Measurements from ENCODE around the gene ICAM2.
"Not testable (repeated sequence)": the region's sequence is repeated elsewhere in the genome, so short reads cannot be mapped to it uniquely, and the experiment has no call there.

ICAM2 gene

DNA sequence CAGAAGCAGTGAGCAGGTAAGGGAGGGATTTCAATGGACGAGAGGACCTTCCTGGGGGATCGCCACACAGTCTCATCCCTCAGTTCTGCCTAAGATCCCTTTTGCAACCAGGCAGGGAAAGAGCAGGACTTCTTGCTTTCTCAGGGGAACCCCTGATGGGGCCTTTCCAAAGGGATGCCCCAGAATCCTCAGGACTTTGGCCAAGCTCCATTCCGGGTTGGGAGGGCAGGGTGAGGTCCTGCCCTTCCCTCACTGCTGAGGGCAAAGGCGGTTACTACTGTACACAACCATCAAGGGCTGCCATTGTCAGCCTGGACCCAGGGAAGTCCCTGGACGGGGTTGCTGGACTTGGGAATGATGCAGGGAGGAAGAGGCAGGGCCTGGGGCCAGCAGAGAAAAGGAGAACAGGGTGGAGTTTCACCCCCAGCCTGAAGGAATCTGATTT, 12.6 kb downstream of the ICAM2 start:
- peaks cover 63% of the 10 kb centered on the region for H3K79me2 ChIP-seq (ENCODE audit: insufficient read depth, low read length)
- TF ChIP-seq, protein P1, sequence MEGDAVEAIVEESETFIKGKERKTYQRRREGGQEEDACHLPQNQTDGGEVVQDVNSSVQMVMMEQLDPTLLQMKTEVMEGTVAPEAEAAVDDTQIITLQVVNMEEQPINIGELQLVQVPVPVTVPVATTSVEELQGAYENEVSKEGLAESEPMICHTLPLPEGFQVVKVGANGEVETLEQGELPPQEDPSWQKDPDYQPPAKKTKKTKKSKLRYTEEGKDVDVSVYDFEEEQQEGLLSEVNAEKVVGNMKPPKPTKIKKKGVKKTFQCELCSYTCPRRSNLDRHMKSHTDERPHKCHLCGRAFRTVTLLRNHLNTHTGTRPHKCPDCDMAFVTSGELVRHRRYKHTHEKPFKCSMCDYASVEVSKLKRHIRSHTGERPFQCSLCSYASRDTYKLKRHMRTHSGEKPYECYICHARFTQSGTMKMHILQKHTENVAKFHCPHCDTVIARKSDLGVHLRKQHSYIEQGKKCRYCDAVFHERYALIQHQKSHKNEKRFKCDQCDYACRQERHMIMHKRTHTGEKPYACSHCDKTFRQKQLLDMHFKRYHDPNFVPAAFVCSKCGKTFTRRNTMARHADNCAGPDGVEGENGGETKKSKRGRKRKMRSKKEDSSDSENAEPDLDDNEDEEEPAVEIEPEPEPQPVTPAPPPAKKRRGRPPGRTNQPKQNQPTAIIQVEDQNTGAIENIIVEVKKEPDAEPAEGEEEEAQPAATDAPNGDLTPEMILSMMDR (conservative IDR thresholded peaks at IDR 0.05; ENCODE audit: low read length) = no peak
- no peak for TF ChIP-seq EZH2phosphoT487 (IDR thresholded peaks at IDR 0.05; ENCODE audit: borderline replicate concordance)
- no peaks in the 10 kb centered on the region for H3K9me2 ChIP-seq (replicated peaks; ENCODE audit: low read depth, low read length)
- no peak overlapping the region for H3K9ac ChIP-seq (ENCODE audit: low read depth, low read length, poor library complexity, severe bottlenecking)
- no peak overlapping the region for H2AFZ ChIP-seq (ENCODE audit: low read length)
- peaks cover 27% of the 10 kb centered on the region; the same call in 1 of the 2 replicates for H3K36me3 ChIP-seq (ENCODE audit: insufficient read depth, low read length)
- H3K27me3 ChIP-seq (ENCODE audit: insufficient read depth, low read length, poor library complexity, severe bottlenecking) = no peaks in the 10 kb centered on the region
- H3K4me1 ChIP-seq (ENCODE audit: insufficient read depth, low read length, poor library complexity, severe bottlenecking) = peaks cover 33% of the 10 kb centered on the region
- peaks cover 4% of the 10 kb centered on the region for H4K20me1 ChIP-seq (ENCODE audit: insufficient read depth, low read length, poor library complexity, severe bottlenecking)
- no peaks in the 10 kb centered on the region; the same call in 1 of the 2 replicates for H3K9me3 ChIP-seq (ENCODE audit: insufficient read depth, low read depth, low read length)
- H3K4me2 ChIP-seq (ENCODE audit: low read depth, low read length, poor library complexity, severe bottlenecking) = no peak overlapping the region
- H3K4me3 ChIP-seq (ENCODE audit: low read length, poor library complexity, severe bottlenecking) = no peak overlapping the region
- H3F3A ChIP-seq (ENCODE audit: low read depth) = no peaks in the 10 kb centered on the region

DNA sequence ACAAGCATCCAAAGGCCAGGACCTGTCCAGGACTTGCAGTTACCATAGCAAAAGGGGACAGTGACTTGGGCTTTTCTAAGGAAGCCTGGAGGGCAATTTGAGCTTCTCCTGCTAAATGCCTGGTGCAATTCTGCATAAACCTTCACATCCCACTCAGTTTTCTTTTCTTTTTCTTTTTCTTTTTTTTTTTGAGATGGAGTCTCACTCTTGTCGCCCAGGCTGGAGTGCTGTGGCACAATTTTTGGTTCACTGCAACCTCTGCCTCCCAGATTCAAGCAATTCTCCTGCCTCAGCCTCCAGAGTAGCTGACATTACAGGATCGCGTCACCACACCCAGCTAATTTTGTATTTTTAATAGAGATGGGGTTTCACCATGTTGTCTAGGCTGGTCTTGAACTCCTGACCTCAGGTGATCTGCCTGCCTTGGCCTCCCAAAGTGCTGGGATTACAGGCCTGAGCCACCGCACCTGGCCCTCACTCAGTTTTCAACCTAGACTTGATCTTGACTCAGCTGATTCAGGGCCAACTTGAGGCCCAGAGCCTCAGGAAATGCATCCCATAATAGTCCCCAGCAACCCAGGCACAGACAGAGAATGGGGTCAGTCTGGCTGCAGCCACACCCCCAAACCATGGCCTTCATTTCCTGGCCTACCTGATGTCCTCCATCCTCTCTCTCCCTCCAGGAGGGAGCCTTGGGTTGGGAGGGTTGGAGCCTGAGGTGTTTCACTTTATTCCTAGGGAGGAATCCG, 13.2 kb downstream of the ICAM2 start:
- H3F3A ChIP-seq (ENCODE audit: low read depth); H4K20me1 ChIP-seq (ENCODE audit: insufficient read depth, low read length, poor library complexity, severe bottlenecking); H3K9me2 ChIP-seq (replicated peaks; ENCODE audit: low read depth, low read length); H3K4me2 ChIP-seq (ENCODE audit: low read depth, low read length, poor library complexity, severe bottlenecking); H3K9ac ChIP-seq (ENCODE audit: low read depth, low read length, poor library complexity, severe bottlenecking); H3K9me3 ChIP-seq (ENCODE audit: insufficient read depth, low read depth, low read length); H3K27me3 ChIP-seq (ENCODE audit: insufficient read depth, low read length, poor library complexity, severe bottlenecking); H3K4me3 ChIP-seq (ENCODE audit: low read length, poor library complexity, severe bottlenecking); H2AFZ ChIP-seq (ENCODE audit: low read length): not testable (repeated sequence)
- Histone ChIP-seq H3K4me1 (ENCODE audit: insufficient read depth, low read length, poor library complexity, severe bottlenecking) (peaks cover 33% of the 10 kb centered on the region), H3K79me2 (ENCODE audit: insufficient read depth, low read length) (peaks cover 57% of the 10 kb centered on the region), H3K36me3 (ENCODE audit: insufficient read depth, low read length) (peaks cover 32% of the 10 kb centered on the region; the same call in 1 of the 2 replicates)

DNA sequence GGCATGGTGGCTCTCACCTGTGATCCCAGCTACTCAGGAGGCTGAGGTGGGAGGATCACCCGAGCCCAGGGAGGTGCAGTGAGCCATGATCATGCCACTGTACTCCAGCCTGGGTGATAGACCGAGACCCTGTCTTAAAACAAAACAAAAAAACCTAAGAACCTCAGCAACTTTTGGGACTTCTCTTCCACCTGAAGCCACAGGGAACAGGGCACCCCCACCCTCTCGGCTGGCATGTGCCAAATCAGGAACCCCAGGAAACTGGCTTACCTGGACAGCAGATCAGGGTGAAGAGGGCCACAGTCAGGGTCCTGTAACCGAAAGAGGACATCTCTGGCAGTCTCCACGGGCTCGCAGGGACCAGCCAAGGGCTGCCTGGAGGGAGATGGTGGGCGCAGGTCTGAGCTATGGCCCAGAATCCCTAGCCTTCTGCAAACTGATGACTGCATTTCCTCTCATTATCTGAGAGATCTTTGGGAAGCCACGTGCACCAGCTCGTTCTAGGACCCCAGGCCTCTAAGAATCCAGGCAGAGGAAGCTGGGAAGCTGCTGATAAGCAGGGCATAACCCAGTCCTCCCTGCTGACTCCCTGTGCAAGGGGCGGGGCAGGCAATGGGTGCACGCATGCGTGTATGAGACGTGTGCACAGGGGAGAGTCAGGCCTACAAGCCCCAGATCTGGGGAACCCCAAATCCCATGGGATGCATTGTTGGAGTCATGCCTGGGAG, 13.9 kb downstream of the ICAM2 start:
- H3K4me3 ChIP-seq (ENCODE audit: low read length, poor library complexity, severe bottlenecking) = no peak overlapping the region
- no peaks in the 10 kb centered on the region; the same call in 1 of the 2 replicates for H3K9me3 ChIP-seq (ENCODE audit: insufficient read depth, low read depth, low read length)
- peaks cover 50% of the 10 kb centered on the region for H3K79me2 ChIP-seq (ENCODE audit: insufficient read depth, low read length)
- no peak for TF ChIP-seq EZH2phosphoT487 (IDR thresholded peaks at IDR 0.05; ENCODE audit: borderline replicate concordance)
- TF ChIP-seq, protein P1 (conservative IDR thresholded peaks at IDR 0.05; ENCODE audit: low read length) = no peak
- peaks cover 4% of the 10 kb centered on the region for H4K20me1 ChIP-seq (ENCODE audit: insufficient read depth, low read length, poor library complexity, severe bottlenecking)
- no peaks in the 10 kb centered on the region for H3K9me2 ChIP-seq (replicated peaks; ENCODE audit: low read depth, low read length)
- no peak overlapping the region for H3K9ac ChIP-seq (ENCODE audit: low read depth, low read length, poor library complexity, severe bottlenecking)
- no peak overlapping the region for H3K4me2 ChIP-seq (ENCODE audit: low read depth, low read length, poor library complexity, severe bottlenecking)
- H3K36me3 ChIP-seq (ENCODE audit: insufficient read depth, low read length) = peaks cover 37% of the 10 kb centered on the region; the same call in 1 of the 2 replicates
- H2AFZ ChIP-seq (ENCODE audit: low read length) = no peak overlapping the region
- no peaks in the 10 kb centered on the region for H3F3A ChIP-seq (ENCODE audit: low read depth)
- no peaks in the 10 kb centered on the region for H3K27me3 ChIP-seq (ENCODE audit: insufficient read depth, low read length, poor library complexity, severe bottlenecking)
- H3K4me1 ChIP-seq (ENCODE audit: insufficient read depth, low read length, poor library complexity, severe bottlenecking) = peaks cover 33% of the 10 kb centered on the region

All from Loucy (cell line).